Forelimb muscle (tissue), 1 donor: ENCODE measurements around the gene FAHD1. TPM values are rescaled to one million over a fixed set of nuclear protein-coding genes. Genes with fewer than 3 reads are reported as not detected.
"Not testable (repeated sequence)": the region's sequence is repeated elsewhere in the genome, so short reads cannot be mapped to it uniquely, and the experiment has no call there.

Experiments
- DNase-seq: peaks from one replicate; pipeline ENCODE4 v3.0.0-alpha.2; 2013; ENCODE audit warnings: low read depth
- polyA plus RNA-seq: library from polyadenylated mRNA; unstranded; fragments of 120-200 nt; gene quantifications from one replicate; pipeline ENCODE4 v1.2.1, GENCODE V29; 2013; ENCODE audit not compliant: insufficient read length

Gene FAHD1
- polyA plus RNA-seq, 1 donor, result 21.3 TPM

- no peak for DNase-seq
These were observed 19.4 kb downstream of the FAHD1 start for GRCh38 chr16:1846416-1846815.

- no peak for DNase-seq
These were observed 24.0 kb downstream of the FAHD1 start for GRCh38 chr16:1850981-1851380.

- no peak for DNase-seq
These were observed 24.8 kb downstream of the FAHD1 start for GRCh38 chr16:1851793-1852192.

- no peak for DNase-seq
These were observed 30.6 kb downstream of the FAHD1 start for GRCh38 chr16:1857433-1858097.

GRCh38 chr16:1858189-1858865 is 31.3 kb downstream of the FAHD1 start:
- DNase-seq, result no peak

- no peak for DNase-seq
These were observed 32.6 kb downstream of the FAHD1 start for GRCh38 chr16:1859650-1860049.

GRCh38 chr16:1861730-1862129 is 34.7 kb downstream of the FAHD1 start:
- no peak for DNase-seq

- DNase-seq, result no peak
These were observed 35.4 kb downstream of the FAHD1 start for GRCh38 chr16:1862394-1862793.

- DNase-seq, result peak; percentile 6
These were observed 36.9 kb downstream of the FAHD1 start for GRCh38 chr16:1863681-1864460.

- no peak for DNase-seq
These were observed 39.1 kb downstream of the FAHD1 start for GRCh38 chr16:1865902-1866690.

- DNase-seq, result no peak
These were observed 43.5 kb downstream of the FAHD1 start for GRCh38 chr16:1870365-1871082.

- DNase-seq, result no peak
These were observed 45.1 kb downstream of the FAHD1 start, which contains the start of gene MEIOB for GRCh38 chr16:1871974-1872635. MEIOB (minus strand) TSS chr16:1872164; CDS start chr16:1868175, 3,989 bp downstream.

GRCh38 chr16:1874854-1875253 is 47.8 kb downstream of the FAHD1 start:
- no peak for DNase-seq

- not testable (repeated sequence) for DNase-seq
These were observed 49.1 kb downstream of the FAHD1 start for GRCh38 chr16:1876066-1876465.

- no peak for DNase-seq
These were observed 49.5 kb downstream of the FAHD1 start for GRCh38 chr16:1876468-1876867.

- no peak for DNase-seq
These were observed 50.1 kb downstream of the FAHD1 start for GRCh38 chr16:1877089-1877488.

GRCh38 chr16:1877804-1878203 is 50.8 kb downstream of the FAHD1 start:
- no peak for DNase-seq

GRCh38 chr16:1878256-1878655 is 51.2 kb downstream of the FAHD1 start:
- DNase-seq, result no peak
